Breast epithelium (tissue), 4 donors: Measurements from ENCODE around the gene CLK1. TPM values are rescaled to one million over a fixed set of nuclear protein-coding genes. Genes with fewer than 3 reads are reported as not detected.

ENCODE experiments used
- DNase-seq, 2 donors: peaks; one replicate each; pipeline ENCODE4 v3.0.0-alpha.2; 2019; ENCODE audit warnings: low spot score in 2 of 2
- H3K27ac ChIP-seq, 2 donors: fragments of 200-600 bp; sonication (generic) in 1 of 2; one replicate each; pipeline ENCODE4 v1.5.1; 2016 to 2019; ENCODE audit warnings: mild to moderate bottlenecking in 1 of 2
- H3K27me3 ChIP-seq, 2 donors: fragments of 200-600 bp; sonication (generic) in 1 of 2; one replicate each; pipeline versions ENCODE4 v1.5.1 to v1.6.0; 2017 to 2019; ENCODE audit warnings: control low read depth in 1 of 2, mild to moderate bottlenecking in 1 of 2
- H3K36me3 ChIP-seq: fragments of 200-600 bp; one replicate; pipeline ENCODE4 v1.5.1; 2019
- H3K4me1 ChIP-seq, 2 donors: fragments of 200-600 bp; sonication (generic); one replicate each; pipeline ENCODE4 v1.5.1; 2016 to 2019; ENCODE audit warnings: control low read depth in 1 of 2
- H3K4me3 ChIP-seq, 3 donors: fragments of 200-600 bp; sonication (generic); 1 replicate in 2 of 3; 2 replicates in 1 of 3; pipeline ENCODE4 v1.5.1; 2016 to 2019; ENCODE audit warnings: mild to moderate bottlenecking in 3 of 3, moderate library complexity in 2 of 3
- H3K9me3 ChIP-seq, 2 donors: fragments of 200-600 bp; sonication (generic) in 1 of 2; one replicate each; pipeline ENCODE4 v1.5.1; 2016 to 2019; ENCODE audit warnings: control low read depth in 1 of 2
- CTCF ChIP-seq, 3 donors: fragments of 450-650 bp; IDR thresholded peaks; one replicate each; pipeline ENCODE4 v1.5.1; 2016 to 2017; ENCODE audit warnings: antibody characterized with exemption in 3 of 3, mild to moderate bottlenecking in 3 of 3, moderate library complexity in 3 of 3
- POLR2A ChIP-seq: fragments of 450-650 bp; IDR thresholded peaks from one replicate; pipeline ENCODE4 v1.6.1; 2016; ENCODE audit warnings: antibody characterized with exemption, mild to moderate bottlenecking, moderate library complexity
- POLR2AphosphoS5 ChIP-seq, 3 donors: sonication (generic); formaldehyde crosslinking; IDR thresholded peaks; one replicate each; pipeline ENCODE4 v1.6.1; 2017; ENCODE audit warnings: antibody characterized with exemption in 3 of 3
- intact Hi-C: fragments of 100-400 bp; cut with DNase I; formaldehyde crosslinking; loops from one replicate; pipeline ENCODE4 v1.15.1; 2023; ENCODE audit warnings: low total_unique reads
- total RNA-seq, 3 donors: library from RNA; depleted of rRNA; stranded (reverse); fragments of >200 nt; gene quantifications; one replicate each; pipeline ENCODE4 v1.1.0, GENCODE V29; 2016

The CLK1 gene
- total RNA-seq, 3 donors from 2014 or later: 124 to 350 (median 237) TPM

GRCh38 chr2:200810998-200811332, 53.5 kb downstream of the CLK1 start:
- TF ChIP-seq CTCF (IDR thresholded peaks at IDR 0.05): no peak
- no peak for TF ChIP-seq POLR2AphosphoS5 (IDR thresholded peaks at IDR 0.05)
- no peak for TF ChIP-seq POLR2A
- Histone ChIP-seq H3K4me1 (peaks cover 0 to 12% of the 10 kb centered on the region in 2 donors), H3K27me3 (no peaks in the 10 kb centered on the region), H3K4me3 (peak overlapping the region; percentile 97 to 100 (median 98)), H3K27ac (peak overlapping the region; percentile 94 to 98), H3K9me3 (no peaks in the 10 kb centered on the region), H3K36me3 (no peaks in the 10 kb centered on the region)
- no peak for DNase-seq
- intact Hi-C loops: loop anchor here (5.0 to 10.0 kb wide), 2 partner anchors 54 to 99 kb away; partner anchors contain the start of gene CLK1

- H3K36me3 ChIP-seq: no peaks in the 10 kb centered on the region
- no peaks in the 10 kb centered on the region for H3K27me3 ChIP-seq
- DNase-seq: no peak
- TF ChIP-seq POLR2AphosphoS5 (IDR thresholded peaks at IDR 0.05) (no peak), CTCF (IDR thresholded peaks at IDR 0.05) (no peak), POLR2A (no peak)
- H3K27ac ChIP-seq: peak overlapping the region; percentile 94 to 98
- intact Hi-C loops: loop anchor here (5.0 to 10.0 kb wide), 2 partner anchors 54 to 98 kb away; partner anchors contain the start of gene CLK1
- H3K4me3 ChIP-seq: peak overlapping the region; percentile 97 to 100 (median 98)
- peaks cover 0 to 12% of the 10 kb centered on the region in 2 donors for H3K4me1 ChIP-seq
- no peaks in the 10 kb centered on the region for H3K9me3 ChIP-seq
Measured at GRCh38 chr2:200810252-200810997, 54.0 kb downstream of the CLK1 start.

- Histone ChIP-seq H3K27me3 (no peaks in the 10 kb centered on the region), H3K9me3 (no peaks in the 10 kb centered on the region), H3K27ac (peak overlapping the region; percentile 94 to 98), H3K4me1 (peaks cover 0 to 12% of the 10 kb centered on the region in 2 donors), H3K36me3 (no peaks in the 10 kb centered on the region), H3K4me3 (peak overlapping the region in 1 of 3 donors; percentile 97)
- DNase-seq: no peak
- TF ChIP-seq CTCF (IDR thresholded peaks at IDR 0.05) (no peak), POLR2A (no peak), POLR2AphosphoS5 (IDR thresholded peaks at IDR 0.05) (no peak)
- intact Hi-C loops: loop anchor here (5.0 to 10.0 kb wide), 2 partner anchors 55 to 97 kb away; partner anchors contain the start of gene CLK1
Measured at GRCh38 chr2:200809506-200810251, 54.8 kb downstream of the CLK1 start.

Other genes with a start within 250 kb of the CLK1 start
- 100 to 1,000 TPM; 309 to 422 (median 326) TPM for gene BZW1, start 52.7 kb downstream of the CLK1 start, total RNA-seq
- 10 to 100 TPM; 16.4 to 42.4 (median 27.0) TPM for gene PPIL3, start 24.4 kb upstream of the CLK1 start, total RNA-seq
- 10 to 100 TPM; 20.3 to 34.0 (median 26.5) TPM for gene NIF3L1, start 24.7 kb upstream of the CLK1 start, total RNA-seq
- gene ORC2, start 99.0 kb upstream of the CLK1 start, total RNA-seq: 10 to 100 TPM; 11.8 to 33.1 (median 23.3) TPM
- 10 to 100 TPM; 16.4 to 38.7 (median 24.1) TPM for gene HYCC2, start 207.0 kb upstream of the CLK1 start, total RNA-seq
- 10 to 100 TPM; 40.8 to 51.5 (median 41.4) TPM for gene NDUFB3, start 207.3 kb upstream of the CLK1 start, total RNA-seq